ENCODE data around the gene CD163.
"Not testable (repeated sequence)": the region's sequence is repeated elsewhere in the genome, so short reads cannot be mapped to it uniquely, and the experiment has no call there.

Gene CD163

GRCh38 chr12:7503686-7504415 lies at the start of gene CD163:
CD163 (minus strand) TSS chr12:7503777; CDS start chr12:7503690, 87 bp downstream.
- no peak within 1 kb of the TSS for H3K4me3 ChIP-seq (ENCODE audit: low read length)
- no peak for DNase-seq (ENCODE audit: low read depth)
- TF ChIP-seq CTCF (IDR thresholded peaks at IDR 0.05; ENCODE audit: insufficient read depth, low read depth, low read length, missing control alignments) = no peak

GRCh38 chr12:7542813-7543212 lies 39.2 kb upstream of the CD163 start:
- H3K4me3 ChIP-seq (ENCODE audit: low read length) = no peak overlapping the region
- no peak for TF ChIP-seq CTCF (IDR thresholded peaks at IDR 0.05; ENCODE audit: insufficient read depth, low read depth, low read length, missing control alignments)
- no peak for DNase-seq (ENCODE audit: low read depth)

- DNase-seq (ENCODE audit: low read depth) = no peak
- no peak overlapping the region for H3K4me3 ChIP-seq (ENCODE audit: low read length)
- no peak for TF ChIP-seq CTCF (IDR thresholded peaks at IDR 0.05; ENCODE audit: insufficient read depth, low read depth, low read length, missing control alignments)
Observed at GRCh38 chr12:7542046-7542445, 38.5 kb upstream of the CD163 start.

- TF ChIP-seq CTCF (IDR thresholded peaks at IDR 0.05; ENCODE audit: insufficient read depth, low read depth, low read length, missing control alignments) = no peak
- no peak overlapping the region for H3K4me3 ChIP-seq (ENCODE audit: low read length)
- DNase-seq (ENCODE audit: low read depth) = no peak
Observed at GRCh38 chr12:7514416-7514815, 10.8 kb upstream of the CD163 start.

- peak; percentile 20 for DNase-seq (ENCODE audit: low read depth)
- no peak for TF ChIP-seq CTCF (IDR thresholded peaks at IDR 0.05; ENCODE audit: insufficient read depth, low read depth, low read length, missing control alignments)
- no peak overlapping the region for H3K4me3 ChIP-seq (ENCODE audit: low read length)
Observed at GRCh38 chr12:7512553-7512952, 9.0 kb upstream of the CD163 start.

- H3K4me3 ChIP-seq (ENCODE audit: low read length) = not testable (repeated sequence)
Observed at GRCh38 chr12:7509793-7510470, 6.4 kb upstream of the CD163 start.

GRCh38 chr12:7502612-7503011 lies 965 bp downstream of the CD163 start:
- H3K4me3 ChIP-seq (ENCODE audit: low read length) = no peak overlapping the region
- no peak for TF ChIP-seq CTCF (IDR thresholded peaks at IDR 0.05; ENCODE audit: insufficient read depth, low read depth, low read length, missing control alignments)
- no peak for DNase-seq (ENCODE audit: low read depth)

More at GRCh38 chr12:7509793-7510470, 6.4 kb upstream of the CD163 start:
- DNase-seq (ENCODE audit: low read depth) = not testable (repeated sequence)
